ENCODE results near the gene RIC8B.

RIC8B gene

DNA sequence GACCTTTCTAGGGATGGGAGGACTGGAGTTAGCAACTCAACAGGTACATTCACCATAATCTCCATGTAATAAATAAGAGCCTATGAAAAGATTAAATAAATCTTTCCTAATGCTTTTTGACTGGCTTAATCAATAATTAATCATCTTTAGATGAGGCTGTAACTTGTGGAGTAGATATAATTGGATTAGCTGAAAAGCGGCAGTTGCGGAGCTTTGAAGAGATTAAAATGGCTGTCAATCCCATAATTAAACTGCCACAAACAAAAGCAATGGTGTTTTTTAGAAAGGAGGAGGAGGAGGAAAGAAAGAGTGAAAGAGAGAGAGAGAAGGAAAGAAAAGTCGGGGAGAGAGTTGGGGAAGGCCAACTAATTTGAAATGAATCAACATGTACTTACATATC, 110.5 kb downstream of the RIC8B start:
- Histone ChIP-seq H3K4ac (ENCODE audit: low read length) (no peak overlapping the region), H2BK120ac (ENCODE audit: low read depth, low read length) (no peak overlapping the region), H3K36me3 (replicated peaks in 1 of 2; ENCODE audit: control insufficient read depth in 2 of 2, insufficient read depth in 2 of 2, low read length in 2 of 2) (peaks cover 11 to 94% of the 10 kb centered on the region in 2 donors), H3K4me1 (ENCODE audit: control insufficient read depth in 2 of 2, insufficient read depth in 1 of 2, low read depth in 1 of 2, low read length in 2 of 2) (peaks cover 0 to 15% of the 10 kb centered on the region in 2 donors), H3K9me3 (replicated peaks in 1 of 2; ENCODE audit: control insufficient read depth in 2 of 2, insufficient read depth in 1 of 2, low read depth in 1 of 2, low read length in 2 of 2) (peaks cover 0 to 2% of the 10 kb centered on the region in 2 donors), H3K27me3 (ENCODE audit: control insufficient read depth in 3 of 3, insufficient read depth in 3 of 3, low read depth in 1 of 3, low read length in 3 of 3) (no peaks in the 10 kb centered on the region), H2AK5ac (ENCODE audit: low read depth, low read length) (no peak overlapping the region), H2BK12ac (ENCODE audit: low read length) (no peak overlapping the region), H4K8ac (ENCODE audit: low read depth, low read length) (no peak overlapping the region), H3K4me3 (ENCODE audit: low read length in 2 of 2) (no peak overlapping the region), H2BK15ac (ENCODE audit: low read length) (no peak overlapping the region), H3K4me2 (ENCODE audit: insufficient read depth, low read length, poor library complexity, severe bottlenecking) (no peak overlapping the region), H2BK5ac (ENCODE audit: low read length) (no peak overlapping the region), H3K27ac (replicated peaks; ENCODE audit: low read length) (no peak overlapping the region), H3K9ac (ENCODE audit: low read depth, low read length, poor library complexity) (no peak overlapping the region), H3K23ac (ENCODE audit: low read depth, low read length, poor library complexity) (no peak overlapping the region), H3K79me1 (ENCODE audit: low read depth, low read length) (no peaks in the 10 kb centered on the region), H3K14ac (ENCODE audit: low read length) (no peak overlapping the region), H3K18ac (ENCODE audit: low read length) (no peak overlapping the region), H2AFZ (ENCODE audit: low read length) (no peak overlapping the region), H4K91ac (ENCODE audit: low read depth, low read length, poor library complexity) (no peak overlapping the region)
- 100% methylated on average over 1 of the region's 3 CpGs; no CpG with 5 or more reads in 1 of the 2 donors for WGBS, 2 donors (ENCODE audit: extremely low coverage in 2 of 2, insufficient read length in 2 of 2, insufficient replicate concordance in 1 of 2)
- no peak for DNase-seq (ENCODE audit: low spot score)

DNA sequence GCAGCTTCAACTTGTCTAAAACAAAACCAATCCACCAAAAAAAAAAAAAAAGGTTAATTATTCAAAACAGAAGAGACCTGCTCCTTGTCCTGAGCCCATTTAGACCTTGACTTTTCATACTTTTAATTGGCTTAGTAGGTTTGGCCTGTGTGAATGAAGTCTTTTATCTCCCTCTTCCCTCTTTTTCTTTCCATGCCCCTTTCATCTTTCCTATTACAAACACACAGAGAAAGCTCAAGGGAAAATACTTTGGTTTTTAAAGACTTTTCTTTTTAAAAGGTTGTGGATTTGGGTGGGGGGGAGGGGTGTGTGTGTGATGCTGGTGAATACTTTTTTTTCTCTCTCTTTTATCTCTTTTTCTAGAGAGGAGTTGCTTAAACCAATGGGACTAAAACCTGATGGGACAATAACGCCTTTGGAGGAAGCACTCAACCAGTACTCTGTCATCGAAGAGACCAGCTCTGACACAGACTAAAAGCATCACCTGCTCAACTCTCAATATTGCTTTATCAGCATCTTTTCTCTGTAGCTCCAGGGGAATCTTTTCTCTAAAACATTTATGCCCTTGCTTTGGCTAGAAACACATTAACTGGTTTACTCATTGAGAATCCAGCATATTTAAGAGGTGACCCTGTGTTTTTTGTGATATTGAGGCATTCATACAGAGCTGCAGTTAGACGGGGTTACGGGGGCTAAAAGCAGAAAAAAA, 111.2 kb downstream of the RIC8B start:
- Histone ChIP-seq H3K9ac (ENCODE audit: low read depth, low read length, poor library complexity) (no peak overlapping the region), H3K4me1 (ENCODE audit: control insufficient read depth in 2 of 2, insufficient read depth in 1 of 2, low read depth in 1 of 2, low read length in 2 of 2) (peaks cover 0 to 15% of the 10 kb centered on the region in 2 donors), H3K79me1 (ENCODE audit: low read depth, low read length) (no peaks in the 10 kb centered on the region), H2AK5ac (ENCODE audit: low read depth, low read length) (no peak overlapping the region), H3K27me3 (ENCODE audit: control insufficient read depth in 3 of 3, insufficient read depth in 3 of 3, low read depth in 1 of 3, low read length in 3 of 3) (no peaks in the 10 kb centered on the region), H3K9me3 (replicated peaks in 1 of 2; ENCODE audit: control insufficient read depth in 2 of 2, insufficient read depth in 1 of 2, low read depth in 1 of 2, low read length in 2 of 2) (peaks cover 0 to 2% of the 10 kb centered on the region in 2 donors), H2AFZ (ENCODE audit: low read length) (no peak overlapping the region), H2BK12ac (ENCODE audit: low read length) (no peak overlapping the region), H3K23ac (ENCODE audit: low read depth, low read length, poor library complexity) (no peak overlapping the region), H2BK15ac (ENCODE audit: low read length) (no peak overlapping the region), H4K91ac (ENCODE audit: low read depth, low read length, poor library complexity) (no peak overlapping the region), H2BK120ac (ENCODE audit: low read depth, low read length) (no peak overlapping the region), H3K36me3 (replicated peaks in 1 of 2; ENCODE audit: control insufficient read depth in 2 of 2, insufficient read depth in 2 of 2, low read length in 2 of 2) (peaks cover 11 to 92% of the 10 kb centered on the region in 2 donors), H3K4me2 (ENCODE audit: insufficient read depth, low read length, poor library complexity, severe bottlenecking) (no peak overlapping the region), H3K4me3 (ENCODE audit: low read length in 2 of 2) (no peak overlapping the region), H4K8ac (ENCODE audit: low read depth, low read length) (no peak overlapping the region), H2BK5ac (ENCODE audit: low read length) (no peak overlapping the region), H3K18ac (ENCODE audit: low read length) (no peak overlapping the region), H3K27ac (replicated peaks; ENCODE audit: low read length) (no peak overlapping the region), H3K4ac (ENCODE audit: low read length) (no peak overlapping the region), H3K14ac (ENCODE audit: low read length) (no peak overlapping the region)
- no peak for DNase-seq (ENCODE audit: low spot score)
- no CpG with 5 or more reads among the region's 4 CpGs for WGBS, 2 donors (ENCODE audit: extremely low coverage in 2 of 2, insufficient read length in 2 of 2, insufficient replicate concordance in 1 of 2)

DNA sequence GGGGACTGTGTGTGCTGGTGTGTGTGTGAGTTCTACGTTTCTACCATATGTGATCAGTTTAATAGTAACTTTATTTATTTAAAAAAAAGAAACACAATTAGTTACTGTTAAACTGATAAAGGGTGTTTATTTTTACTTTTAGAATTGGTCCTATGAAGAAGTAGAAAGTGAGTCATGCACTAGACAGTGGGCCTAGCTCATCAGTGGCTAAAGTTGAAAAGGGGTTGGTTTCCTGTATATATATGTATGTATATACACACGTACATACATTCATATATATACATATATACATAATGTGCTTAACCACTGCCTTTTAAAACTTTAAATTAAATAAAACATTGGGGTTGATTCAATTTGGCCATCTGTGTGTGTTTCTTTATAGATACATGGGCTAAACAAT, 112.5 kb downstream of the RIC8B start:
- Histone ChIP-seq H3K79me1 (ENCODE audit: low read depth, low read length) (no peaks in the 10 kb centered on the region), H2BK120ac (ENCODE audit: low read depth, low read length) (no peak overlapping the region), H3K4me2 (ENCODE audit: insufficient read depth, low read length, poor library complexity, severe bottlenecking) (no peak overlapping the region), H3K4ac (ENCODE audit: low read length) (no peak overlapping the region), H3K4me3 (ENCODE audit: low read length in 2 of 2) (no peak overlapping the region), H2BK12ac (ENCODE audit: low read length) (no peak overlapping the region), H3K27ac (replicated peaks; ENCODE audit: low read length) (no peak overlapping the region), H4K91ac (ENCODE audit: low read depth, low read length, poor library complexity) (no peak overlapping the region), H3K36me3 (replicated peaks in 1 of 2; ENCODE audit: control insufficient read depth in 2 of 2, insufficient read depth in 2 of 2, low read length in 2 of 2) (peaks cover 9 to 80% of the 10 kb centered on the region in 2 donors), H3K27me3 (ENCODE audit: control insufficient read depth in 3 of 3, insufficient read depth in 3 of 3, low read depth in 1 of 3, low read length in 3 of 3) (no peaks in the 10 kb centered on the region), H3K18ac (ENCODE audit: low read length) (no peak overlapping the region), H2BK5ac (ENCODE audit: low read length) (no peak overlapping the region), H3K23ac (ENCODE audit: low read depth, low read length, poor library complexity) (no peak overlapping the region), H2AFZ (ENCODE audit: low read length) (no peak overlapping the region), H3K9ac (ENCODE audit: low read depth, low read length, poor library complexity) (no peak overlapping the region), H2AK5ac (ENCODE audit: low read depth, low read length) (no peak overlapping the region), H3K9me3 (replicated peaks in 1 of 2; ENCODE audit: control insufficient read depth in 2 of 2, insufficient read depth in 1 of 2, low read depth in 1 of 2, low read length in 2 of 2) (no peaks in the 10 kb centered on the region), H3K14ac (ENCODE audit: low read length) (no peak overlapping the region), H4K8ac (ENCODE audit: low read depth, low read length) (no peak overlapping the region), H3K4me1 (ENCODE audit: control insufficient read depth in 2 of 2, insufficient read depth in 1 of 2, low read depth in 1 of 2, low read length in 2 of 2) (peaks cover 0 to 14% of the 10 kb centered on the region in 2 donors), H2BK15ac (ENCODE audit: low read length) (no peak overlapping the region)
- WGBS, 2 donors (ENCODE audit: extremely low coverage in 2 of 2, insufficient read length in 2 of 2, insufficient replicate concordance in 1 of 2) = no CpG with 5 or more reads among the region's 2 CpGs
- DNase-seq (ENCODE audit: low spot score) = no peak

DNA sequence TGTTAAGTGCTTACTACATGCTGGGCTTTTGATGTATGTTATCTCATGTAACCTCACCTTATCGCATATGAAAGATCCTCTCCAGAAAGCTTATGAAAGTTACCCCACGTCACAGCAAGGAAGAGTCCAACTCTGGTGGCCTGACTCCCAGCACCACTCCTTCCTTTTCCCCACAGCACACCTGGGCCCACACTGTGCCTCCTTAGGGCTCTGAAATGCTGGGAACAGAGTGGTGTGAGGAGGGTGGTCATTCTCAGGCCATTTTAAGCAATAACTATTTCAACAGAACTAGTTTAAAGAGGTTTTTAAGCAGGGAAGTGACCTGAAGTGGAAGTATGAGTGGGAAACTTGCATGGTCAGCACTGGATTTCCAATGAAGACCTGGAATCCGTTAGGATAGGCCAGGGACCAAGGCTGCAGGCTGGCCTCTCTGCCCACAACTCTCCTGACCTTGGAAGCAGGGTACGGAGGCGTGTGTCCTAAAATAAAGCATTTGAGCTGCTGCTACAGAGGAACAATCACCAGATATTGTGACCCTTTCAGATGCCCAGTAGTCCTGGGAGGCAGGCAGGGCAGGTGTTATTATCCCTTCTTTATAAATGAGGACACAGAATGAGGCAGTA, 114.0 kb downstream of the RIC8B start:
- H3K9ac ChIP-seq (ENCODE audit: low read depth, low read length, poor library complexity) = no peak overlapping the region
- H3K27ac ChIP-seq (replicated peaks; ENCODE audit: low read length) = no peak overlapping the region
- H4K8ac ChIP-seq (ENCODE audit: low read depth, low read length) = no peak overlapping the region
- no peak overlapping the region for H2BK12ac ChIP-seq (ENCODE audit: low read length)
- H2BK120ac ChIP-seq (ENCODE audit: low read depth, low read length) = no peak overlapping the region
- H2BK15ac ChIP-seq (ENCODE audit: low read length) = no peak overlapping the region
- H3K14ac ChIP-seq (ENCODE audit: low read length) = no peak overlapping the region
- no peak overlapping the region for H2AFZ ChIP-seq (ENCODE audit: low read length)
- H3K4me3 ChIP-seq (ENCODE audit: low read length in 2 of 2) = no peak overlapping the region
- no peak overlapping the region for H4K91ac ChIP-seq (ENCODE audit: low read depth, low read length, poor library complexity)
- no peaks in the 10 kb centered on the region for H3K9me3 ChIP-seq (replicated peaks in 1 of 2; ENCODE audit: control insufficient read depth in 2 of 2, insufficient read depth in 1 of 2, low read depth in 1 of 2, low read length in 2 of 2)
- no peak overlapping the region for H3K4me2 ChIP-seq (ENCODE audit: insufficient read depth, low read length, poor library complexity, severe bottlenecking)
- H2AK5ac ChIP-seq (ENCODE audit: low read depth, low read length) = no peak overlapping the region
- peaks cover 5 to 65% of the 10 kb centered on the region in 2 donors for H3K36me3 ChIP-seq (replicated peaks in 1 of 2; ENCODE audit: control insufficient read depth in 2 of 2, insufficient read depth in 2 of 2, low read length in 2 of 2)
- no peak overlapping the region for H3K23ac ChIP-seq (ENCODE audit: low read depth, low read length, poor library complexity)
- H2BK5ac ChIP-seq (ENCODE audit: low read length) = no peak overlapping the region
- DNase-seq (ENCODE audit: low spot score) = no peak
- peaks cover 0 to 12% of the 10 kb centered on the region in 2 donors for H3K4me1 ChIP-seq (ENCODE audit: control insufficient read depth in 2 of 2, insufficient read depth in 1 of 2, low read depth in 1 of 2, low read length in 2 of 2)
- no peaks in the 10 kb centered on the region for H3K27me3 ChIP-seq (ENCODE audit: control insufficient read depth in 3 of 3, insufficient read depth in 3 of 3, low read depth in 1 of 3, low read length in 3 of 3)
- WGBS, 2 donors (ENCODE audit: extremely low coverage in 2 of 2, insufficient read length in 2 of 2, insufficient replicate concordance in 1 of 2) = no CpG with 5 or more reads among the region's 5 CpGs
- no peaks in the 10 kb centered on the region for H3K79me1 ChIP-seq (ENCODE audit: low read depth, low read length)
- H3K18ac ChIP-seq (ENCODE audit: low read length) = no peak overlapping the region
- H3K4ac ChIP-seq (ENCODE audit: low read length) = no peak overlapping the region
